Peyer's patch (tissue), 4 donors: ENCODE data around the gene GALNT12.

ENCODE experiments used
- POLR2A ChIP-seq, 2 donors: fragments of 450-650 bp; IDR thresholded peaks; one replicate each; pipeline ENCODE4 v1.5.1; 2017; ENCODE audit warnings: antibody characterized with exemption in 2 of 2, mild to moderate bottlenecking in 2 of 2, moderate library complexity in 2 of 2
- TF ChIP-seq, protein P1 (sequence below), 6 experiments: fragments of 450-650 bp in 4 of 6; fragments of 200-600 bp in 2 of 6; sonication (generic) in 1 of 6; IDR thresholded peaks; one replicate each; pipeline ENCODE4 v1.5.1; 2017 to 2019; ENCODE audit warnings: antibody characterized with exemption in 6 of 6, mild to moderate bottlenecking in 3 of 6, moderate library complexity in 1 of 6

GRCh38 chr9:98879963-98880310 is 72.5 kb downstream of the GALNT12 start:
- TF ChIP-seq POLR2A (IDR thresholded peaks at IDR 0.05), result no peak
- TF ChIP-seq, protein P1, sequence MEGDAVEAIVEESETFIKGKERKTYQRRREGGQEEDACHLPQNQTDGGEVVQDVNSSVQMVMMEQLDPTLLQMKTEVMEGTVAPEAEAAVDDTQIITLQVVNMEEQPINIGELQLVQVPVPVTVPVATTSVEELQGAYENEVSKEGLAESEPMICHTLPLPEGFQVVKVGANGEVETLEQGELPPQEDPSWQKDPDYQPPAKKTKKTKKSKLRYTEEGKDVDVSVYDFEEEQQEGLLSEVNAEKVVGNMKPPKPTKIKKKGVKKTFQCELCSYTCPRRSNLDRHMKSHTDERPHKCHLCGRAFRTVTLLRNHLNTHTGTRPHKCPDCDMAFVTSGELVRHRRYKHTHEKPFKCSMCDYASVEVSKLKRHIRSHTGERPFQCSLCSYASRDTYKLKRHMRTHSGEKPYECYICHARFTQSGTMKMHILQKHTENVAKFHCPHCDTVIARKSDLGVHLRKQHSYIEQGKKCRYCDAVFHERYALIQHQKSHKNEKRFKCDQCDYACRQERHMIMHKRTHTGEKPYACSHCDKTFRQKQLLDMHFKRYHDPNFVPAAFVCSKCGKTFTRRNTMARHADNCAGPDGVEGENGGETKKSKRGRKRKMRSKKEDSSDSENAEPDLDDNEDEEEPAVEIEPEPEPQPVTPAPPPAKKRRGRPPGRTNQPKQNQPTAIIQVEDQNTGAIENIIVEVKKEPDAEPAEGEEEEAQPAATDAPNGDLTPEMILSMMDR (IDR thresholded peaks at IDR 0.05), result no peak
